ENCODE results near the gene AGAP1.

DNA sequence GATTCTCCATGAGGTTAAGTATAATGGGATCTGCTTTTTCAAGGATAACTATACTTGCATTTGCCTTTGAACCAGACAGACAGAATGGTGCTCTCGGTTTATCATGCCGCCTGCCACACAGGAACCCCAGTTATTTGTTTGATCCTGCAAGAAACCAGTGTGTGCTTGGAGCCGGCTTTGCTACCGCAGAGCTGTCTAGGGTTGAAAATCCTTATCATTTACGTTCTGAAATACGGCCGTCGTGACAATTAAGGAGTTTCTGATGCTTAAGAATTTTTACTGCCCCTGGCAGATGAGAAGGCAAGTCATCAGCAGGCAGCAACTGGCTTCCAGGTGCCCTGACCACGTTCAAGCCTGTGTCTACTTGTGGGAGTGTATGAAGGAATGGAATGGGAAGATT is 562.3 kb downstream of the AGAP1 start:
- no peak for TF ChIP-seq POLR2A (IDR thresholded peaks at IDR 0.05; ENCODE audit: low read depth, low read length)
- no peak for TF ChIP-seq POLR2AphosphoS5 (IDR thresholded peaks at IDR 0.05; ENCODE audit: low read depth, low read length)
- no peak for TF ChIP-seq TAF1 (IDR thresholded peaks at IDR 0.05; ENCODE audit: borderline replicate concordance, low read depth, low read length)

All from GM12892 (cell line).